SJSA1 (cell line): Measurements from ENCODE around the gene AGPAT2. TPM values are rescaled to one million over a fixed set of nuclear protein-coding genes. Genes with fewer than 3 reads are reported as not detected.

Experiments
- DNase-seq, 2 experiments: peaks; one replicate each; pipeline ENCODE4 v3.0.0-alpha.2; 2015 to 2020; ENCODE audit warnings: low spot score in 2 of 2, low read depth in 1 of 2
- H3K27ac ChIP-seq: fragments of 250-450 bp; sonication (Bioruptor Pico); 2 replicates; pipeline ENCODE4 v1.5.1; 2020; ENCODE audit warnings: mild to moderate bottlenecking, moderate library complexity
- H3K27me3 ChIP-seq: fragments of 250-450 bp; sonication (Bioruptor Pico); replicated peaks from 2 replicates; pipeline ENCODE4 v1.5.1; 2020; ENCODE audit warnings: mild to moderate bottlenecking, moderate library complexity
- H3K36me3 ChIP-seq: fragments of 250-450 bp; sonication (Bioruptor Pico); 2 replicates; pipeline ENCODE4 v1.5.1; 2020; ENCODE audit warnings: mild to moderate bottlenecking
- H3K4me1 ChIP-seq: fragments of 250-450 bp; sonication (Bioruptor Pico); replicated peaks from 2 replicates; pipeline ENCODE4 v1.6.1; 2021; ENCODE audit warnings: mild to moderate bottlenecking
- H3K4me3 ChIP-seq: fragments of 250-450 bp; sonication (Bioruptor Pico); 2 replicates; pipeline ENCODE4 v1.5.1; 2020; ENCODE audit warnings: mild to moderate bottlenecking
- H3K9me3 ChIP-seq: fragments of 250-450 bp; sonication (Bioruptor Pico); replicated peaks from 2 replicates; pipeline ENCODE4 v1.5.1; 2020; ENCODE audit warnings: mild to moderate bottlenecking
- total RNA-seq: library from RNA; depleted of rRNA; stranded (reverse); fragments of >200 nt; shearing (Covaris generic); gene quantifications from 2 replicates; pipeline ENCODE4 v1.2.3, GENCODE V29; 2014

The AGPAT2 gene
- total RNA-seq, 1 experiment from 2014 or later, result 30.1 TPM

GRCh38 chr9:136657974-136658848 lies 29.0 kb downstream of the AGPAT2 start:
- H3K4me1 ChIP-seq, result no peaks in the 10 kb centered on the region
- no peaks in the 10 kb centered on the region for H3K36me3 ChIP-seq
- H3K27me3 ChIP-seq, result peaks cover 53% of the 10 kb centered on the region
- H3K9me3 ChIP-seq, result no peaks in the 10 kb centered on the region
- no peak overlapping the region for H3K27ac ChIP-seq
- no peak for DNase-seq
- H3K4me3 ChIP-seq, result no peak overlapping the region

GRCh38 chr9:136656795-136657611 lies 30.3 kb downstream of the AGPAT2 start:
- Histone ChIP-seq H3K9me3 (no peaks in the 10 kb centered on the region), H3K4me1 (no peaks in the 10 kb centered on the region), H3K27me3 (peaks cover 45% of the 10 kb centered on the region), H3K27ac (no peak overlapping the region), H3K4me3 (no peak overlapping the region), H3K36me3 (no peaks in the 10 kb centered on the region)
- no peak for DNase-seq

GRCh38 chr9:136656183-136656738 lies 31.0 kb downstream of the AGPAT2 start:
- no peak overlapping the region for H3K27ac ChIP-seq

GRCh38 chr9:136655536-136656182 lies 31.6 kb downstream of the AGPAT2 start:
- peaks cover 43% of the 10 kb centered on the region for H3K27me3 ChIP-seq
- no peak overlapping the region for H3K4me3 ChIP-seq
- no peak for DNase-seq
- no peaks in the 10 kb centered on the region for H3K36me3 ChIP-seq
- H3K27ac ChIP-seq, result no peak overlapping the region
- no peaks in the 10 kb centered on the region for H3K9me3 ChIP-seq
- no peaks in the 10 kb centered on the region for H3K4me1 ChIP-seq

More at GRCh38 chr9:136656183-136656738, 31.0 kb downstream of the AGPAT2 start:
- no peak for DNase-seq
- Histone ChIP-seq H3K27me3 (peaks cover 45% of the 10 kb centered on the region), H3K4me1 (no peaks in the 10 kb centered on the region), H3K4me3 (no peak overlapping the region), H3K9me3 (no peaks in the 10 kb centered on the region), H3K36me3 (no peaks in the 10 kb centered on the region)

- H3K9me3 ChIP-seq, result no peaks in the 10 kb centered on the region
- no peak overlapping the region for H3K4me3 ChIP-seq
- H3K27ac ChIP-seq, result no peak overlapping the region
- no peak for DNase-seq
- no peaks in the 10 kb centered on the region for H3K4me1 ChIP-seq
- peaks cover 39% of the 10 kb centered on the region for H3K27me3 ChIP-seq
- no peaks in the 10 kb centered on the region for H3K36me3 ChIP-seq
Measured at GRCh38 chr9:136654820-136655535, 32.3 kb downstream of the AGPAT2 start.

GRCh38 chr9:136653323-136654079 lies 33.8 kb downstream of the AGPAT2 start:
- Histone ChIP-seq H3K27me3 (peaks cover 38% of the 10 kb centered on the region), H3K4me3 (no peak overlapping the region), H3K36me3 (no peaks in the 10 kb centered on the region), H3K4me1 (no peaks in the 10 kb centered on the region), H3K9me3 (no peaks in the 10 kb centered on the region), H3K27ac (no peak overlapping the region)
- DNase-seq, result no peak

- no peaks in the 10 kb centered on the region for H3K9me3 ChIP-seq
- no peaks in the 10 kb centered on the region for H3K36me3 ChIP-seq
- H3K4me1 ChIP-seq, result no peaks in the 10 kb centered on the region
- H3K4me3 ChIP-seq, result no peak overlapping the region
- H3K27ac ChIP-seq, result no peak overlapping the region
- DNase-seq, result no peak
- H3K27me3 ChIP-seq, result peaks cover 33% of the 10 kb centered on the region
Measured at GRCh38 chr9:136651860-136652259, 35.4 kb downstream of the AGPAT2 start.

- DNase-seq, result no peak
- Histone ChIP-seq H3K27ac (no peak overlapping the region), H3K9me3 (no peaks in the 10 kb centered on the region), H3K4me3 (no peak overlapping the region), H3K4me1 (no peaks in the 10 kb centered on the region), H3K27me3 (peaks cover 23% of the 10 kb centered on the region), H3K36me3 (no peaks in the 10 kb centered on the region)
Measured at GRCh38 chr9:136650648-136651047, 36.6 kb downstream of the AGPAT2 start.

- Histone ChIP-seq H3K9me3 (no peaks in the 10 kb centered on the region), H3K36me3 (no peaks in the 10 kb centered on the region), H3K4me3 (no peak overlapping the region), H3K27me3 (peaks cover 20% of the 10 kb centered on the region), H3K27ac (no peak overlapping the region), H3K4me1 (no peaks in the 10 kb centered on the region)
- no peak for DNase-seq
Measured at GRCh38 chr9:136650021-136650420, 37.2 kb downstream of the AGPAT2 start.

- Histone ChIP-seq H3K36me3 (no peaks in the 10 kb centered on the region), H3K4me3 (no peak overlapping the region), H3K9me3 (no peaks in the 10 kb centered on the region), H3K27ac (no peak overlapping the region), H3K27me3 (peaks cover 26% of the 10 kb centered on the region), H3K4me1 (peaks cover 8% of the 10 kb centered on the region)
- no peak for DNase-seq
Measured at GRCh38 chr9:136648751-136649150, 38.5 kb downstream of the AGPAT2 start.

- Histone ChIP-seq H3K4me1 (peaks cover 8% of the 10 kb centered on the region), H3K27ac (no peak overlapping the region), H3K36me3 (no peaks in the 10 kb centered on the region), H3K9me3 (no peaks in the 10 kb centered on the region), H3K27me3 (peaks cover 32% of the 10 kb centered on the region), H3K4me3 (no peak overlapping the region)
- no peak for DNase-seq
Measured at GRCh38 chr9:136646827-136647711, 40.2 kb downstream of the AGPAT2 start.
